GM19099 (cell line): ENCODE measurements around the gene EDRF1.

ENCODE experiments used
- POLR2A ChIP-seq: IDR thresholded peaks from 3 replicates; pipeline ENCODE4 v1.6.1; 2011; ENCODE audit warnings: low read depth; ENCODE audit not compliant: insufficient read length; ENCODE audit errors: extremely low read depth

The EDRF1 gene

GRCh38 chr10:125797424-125797823 is 77.9 kb downstream of the EDRF1 start:
- no peak for TF ChIP-seq POLR2A

GRCh38 chr10:125797994-125798662 is 78.6 kb downstream of the EDRF1 start:
- TF ChIP-seq POLR2A, result no peak

DNA sequence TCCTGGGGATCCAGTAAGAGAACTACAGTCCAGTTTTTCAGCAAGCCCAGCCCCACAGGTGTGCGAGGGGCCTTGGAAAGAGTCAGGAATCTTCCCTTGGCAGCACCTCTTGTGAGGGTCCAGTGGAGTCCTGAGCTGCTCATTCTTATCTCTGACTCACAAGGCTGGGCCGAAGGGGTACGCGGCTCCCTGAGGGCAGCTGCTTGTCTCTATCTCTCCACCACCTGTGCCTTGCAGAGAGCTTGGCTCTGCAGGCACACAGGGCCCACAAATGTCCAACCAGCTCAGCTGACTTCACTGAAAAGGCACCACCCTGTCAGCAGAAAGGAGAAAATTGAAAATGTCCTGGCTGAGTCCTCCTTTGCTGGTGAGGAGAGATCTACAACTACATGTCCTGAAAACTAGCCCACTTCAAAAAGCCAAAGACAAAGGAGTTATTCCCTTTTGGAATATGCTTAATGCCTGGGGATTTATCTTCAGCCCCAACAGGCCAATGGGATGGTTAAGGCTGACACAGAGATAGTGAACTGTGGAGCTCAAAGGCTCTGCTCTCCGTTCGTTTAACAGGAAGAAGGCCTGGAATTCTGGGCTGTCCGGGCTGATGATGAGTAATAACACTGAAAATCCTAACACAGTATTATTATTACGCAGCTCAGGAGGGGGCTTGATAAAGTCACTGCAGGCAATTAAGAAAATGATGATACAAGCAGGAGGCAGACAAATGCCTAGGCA is 80.1 kb downstream of the EDRF1 start:
- TF ChIP-seq POLR2A, result no peak

DNA sequence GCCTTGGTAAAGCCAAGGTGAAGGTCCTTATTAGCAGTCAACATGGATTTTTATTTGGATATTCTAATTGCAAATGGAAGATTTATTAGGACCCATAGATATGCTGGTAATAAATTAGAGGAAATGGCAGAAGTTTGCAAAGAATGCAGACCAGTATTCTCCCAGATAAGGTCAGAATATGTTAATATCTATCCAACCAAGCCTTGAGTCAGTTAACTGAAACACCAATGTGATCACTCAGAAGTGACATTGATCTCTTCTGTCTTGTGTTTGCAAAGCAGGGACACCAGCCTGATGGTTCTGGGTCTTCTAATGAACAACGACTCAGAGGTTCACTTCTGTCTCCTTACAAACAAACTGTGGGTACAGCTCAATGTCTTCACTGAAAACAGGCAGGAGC is 82.1 kb downstream of the EDRF1 start:
- TF ChIP-seq POLR2A, result no peak

DNA sequence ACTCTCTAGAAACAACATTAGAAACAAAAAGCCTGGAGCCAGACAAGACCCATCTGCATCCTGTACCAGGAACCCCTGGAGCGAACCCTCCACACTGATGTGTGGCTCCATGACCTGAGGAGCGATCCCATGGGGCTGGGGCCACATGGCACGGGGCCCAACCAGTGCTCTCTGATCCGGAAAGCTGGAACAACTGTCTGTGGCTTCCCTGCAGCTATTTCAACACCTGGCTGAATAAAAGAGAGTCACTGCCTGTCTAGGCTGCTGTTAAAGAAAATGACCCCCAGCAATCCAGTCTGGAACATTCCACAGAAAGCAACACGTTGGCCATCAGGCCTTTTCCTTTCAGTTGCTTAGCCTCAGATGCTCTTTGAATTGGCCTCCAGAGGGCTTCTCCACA is 82.6 kb downstream of the EDRF1 start:
- no peak for TF ChIP-seq POLR2A

DNA sequence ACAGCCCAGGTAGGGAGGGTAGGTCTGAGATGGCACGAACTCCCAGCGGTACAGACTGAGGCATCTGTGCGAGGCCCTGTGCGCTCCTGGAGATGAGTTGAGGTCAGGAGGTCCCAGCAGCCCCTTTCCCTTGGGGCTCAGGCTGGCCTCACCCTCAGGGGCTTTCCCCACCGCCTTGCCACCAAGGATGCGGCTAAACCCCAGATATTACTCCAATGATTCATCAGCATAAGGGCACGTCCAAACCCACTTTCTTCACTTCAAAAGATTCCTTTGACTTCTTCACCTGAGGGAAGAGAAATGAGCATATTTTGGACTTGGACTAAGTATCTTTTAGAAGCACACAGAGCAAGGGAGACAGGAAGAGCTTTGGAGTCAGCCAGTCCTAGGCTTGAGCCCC is 83.2 kb downstream of the EDRF1 start:
- TF ChIP-seq POLR2A, result no peak

DNA sequence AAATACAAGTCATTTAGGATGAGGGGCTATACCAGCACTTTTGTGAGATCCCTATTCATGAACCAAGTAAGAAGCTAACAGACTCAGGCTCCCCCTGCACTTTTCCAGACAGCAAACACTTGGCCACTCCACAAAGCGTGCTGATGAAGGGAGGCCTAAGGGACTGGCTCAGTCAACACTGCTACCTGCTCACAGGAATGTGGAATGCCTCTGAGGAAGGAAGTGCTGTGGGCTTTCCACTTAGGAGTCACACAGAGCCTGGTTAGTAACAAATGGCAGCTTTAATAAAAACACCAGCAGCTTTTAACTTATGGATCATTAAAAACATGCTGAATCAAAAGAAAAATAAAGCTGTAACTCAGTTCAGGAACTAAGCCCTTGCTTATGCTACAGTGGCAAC is 88.5 kb downstream of the EDRF1 start:
- TF ChIP-seq POLR2A, result no peak

- TF ChIP-seq POLR2A, result no peak
These were observed 91.7 kb downstream of the EDRF1 start for GRCh38 chr10:125811251-125811650.

DNA sequence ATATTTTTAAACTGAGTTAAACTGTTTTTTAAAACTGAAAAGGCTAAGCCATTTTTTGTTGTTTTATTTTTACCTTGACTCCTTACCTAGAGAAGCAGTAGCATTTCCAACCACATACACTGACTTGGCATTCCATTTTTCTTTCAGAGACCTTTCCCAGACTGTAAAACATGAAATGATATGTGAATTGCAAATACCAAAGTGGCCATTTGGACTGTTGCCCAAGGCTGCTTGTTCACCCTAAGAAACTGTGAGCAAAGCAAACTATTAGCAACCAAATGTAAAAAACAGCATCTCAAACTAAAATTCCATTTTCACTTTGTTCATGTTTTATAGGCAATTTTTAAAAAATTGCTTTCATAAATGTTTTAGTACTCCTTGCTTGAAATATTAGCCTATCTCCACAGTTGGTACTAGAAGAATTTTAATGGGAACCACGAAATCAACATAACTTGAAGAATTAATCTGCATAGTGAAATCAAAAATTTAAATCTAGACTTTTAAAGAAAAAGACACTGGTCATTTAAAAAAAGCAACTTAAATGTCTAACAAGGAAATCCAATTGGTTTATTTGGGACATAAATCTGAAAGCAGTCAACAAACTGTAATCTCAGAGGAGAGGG is 92.7 kb downstream of the EDRF1 start:
- TF ChIP-seq POLR2A, result no peak
